HCT116 (cell line): ENCODE data around the gene CYREN. TPM values are rescaled to one million over a fixed set of nuclear protein-coding genes. Genes with fewer than 3 reads are reported as not detected.

ENCODE experiments used
- ATAC-seq: fragments of 200-7000 bp; cut with Tn5 transposase; 2 replicates; pipeline ENCODE4 v1.9.1; 2020; ENCODE audit warnings: mild to moderate bottlenecking, moderate library complexity
- BruUV-seq: library from RNA; stranded (reverse); fragments of 400-500 nt; replicated peaks from 2 replicates; lab custom pipeline; 2021; lab: Mats Ljungman, UMichigan
- CTCF ChIA-PET: fragments of 300-600 bp; sonication (Branson Sonifier 250); formaldehyde crosslinking; loops from one replicate; lab custom pipeline; 2021; ENCODE audit warnings: antibody characterized with exemption; lab: Charles Lee
- POLR2A ChIA-PET: fragments of 300-600, 350-600 bp; sonication (Branson Sonifier 250); formaldehyde crosslinking; loops from one replicate; lab custom pipeline; 2021; ENCODE audit warnings: antibody characterized with exemption; lab: Charles Lee
- RAD21 ChIA-PET, 2 experiments: fragments of 300-600 bp; sonication (Branson Sonifier 250); formaldehyde crosslinking; loops; one replicate each; lab custom pipeline; 2023; ENCODE audit warnings: low total read pairs in 2 of 2; ENCODE audit not compliant: uncharacterized antibody in 2 of 2, unreplicated experiment in 2 of 2, low non-redundant PET in 1 of 2; lab: Charles Lee
- DNase-seq: peaks from one replicate; pipeline ENCODE4 v3.0.0-alpha.2; 2010; ENCODE audit warnings: low read depth, low spot score
- H2AFZ ChIP-seq: fragments of 200-600 bp; shearing (Covaris generic), sonication (generic); 2 replicates; pipeline ENCODE4 v1.6.1; 2017; ENCODE audit warnings: low read depth, mixed run types, mixed read lengths, antibody characterized with exemption, low read length; ENCODE audit not compliant: poor library complexity, severe bottlenecking
- H3K27ac ChIP-seq: 2 replicates; pipeline ENCODE4 v1.5.1; 2012; ENCODE audit warnings: low read depth, low read length
- H3K27me3 ChIP-seq: fragments of 200-600 bp; sonication (generic); 2 replicates; pipeline ENCODE4 v1.6.1; 2016; ENCODE audit warnings: mixed run types, low read length, mixed read lengths; ENCODE audit not compliant: insufficient read depth
- H3K36me3 ChIP-seq, 2 experiments: fragments of 200-500 bp in 1 of 2; fragments of 200-600 bp in 1 of 2; sonication (Bioruptor generic) in 1 of 2; sonication (generic) in 1 of 2; 2 replicates each; pipeline versions ENCODE4 v1.5.1 to v1.6.1; 2014 to 2016; ENCODE audit warnings: low read length in 2 of 2, inconsistent platforms in 1 of 2, mixed read lengths in 1 of 2, mixed run types in 1 of 2; ENCODE audit not compliant: insufficient read depth in 2 of 2, control insufficient read depth in 1 of 2
- H3K4me1 ChIP-seq, 2 experiments: fragments of 200-600 bp in 1 of 2; sonication (generic) in 1 of 2; 2 replicates each; pipeline versions ENCODE4 v1.5.1 to v1.6.1; 2012 to 2017; ENCODE audit warnings: low read length in 2 of 2, inconsistent platforms in 1 of 2, mild to moderate bottlenecking in 1 of 2, mixed read lengths in 1 of 2, mixed run types in 1 of 2, moderate library complexity in 1 of 2; ENCODE audit not compliant: insufficient read depth in 2 of 2, control insufficient read depth in 1 of 2
- H3K4me2 ChIP-seq: fragments of 200-600 bp; sonication (generic); 2 replicates; pipeline ENCODE4 v1.6.1; 2017; ENCODE audit warnings: mixed run types, low read length, mixed read lengths
- H3K4me3 ChIP-seq, 2 experiments: fragments of 200-600 bp in 1 of 2; sonication (generic) in 1 of 2; replicated peaks in 1 of 2; 2 replicates each; pipeline ENCODE4 v1.5.1; 2011 to 2016; ENCODE audit warnings: low read length in 2 of 2, control low read depth in 1 of 2, low read depth in 1 of 2, mild to moderate bottlenecking in 1 of 2, mixed read lengths in 1 of 2, mixed run types in 1 of 2
- H3K79me2 ChIP-seq: fragments of 200-600 bp; sonication (generic); 2 replicates; pipeline ENCODE4 v1.6.1; 2017; ENCODE audit warnings: mild to moderate bottlenecking, mixed run types, low read length, moderate library complexity, mixed read lengths; ENCODE audit not compliant: insufficient read depth
- H3K9ac ChIP-seq: fragments of 200-600 bp; sonication (generic); 2 replicates; pipeline ENCODE4 v1.6.1; 2016; ENCODE audit warnings: low read length, mixed read lengths
- H3K9me2 ChIP-seq: fragments of 200-600 bp; sonication (generic), shearing (Covaris generic); 2 replicates; pipeline ENCODE4 v1.6.1; 2017; ENCODE audit warnings: mixed run types, mild to moderate bottlenecking, moderate library complexity; ENCODE audit not compliant: insufficient read depth
- H3K9me3 ChIP-seq, 2 experiments: fragments of 200-500 bp in 1 of 2; fragments of 200-600 bp in 1 of 2; sonication (Bioruptor generic) in 1 of 2; sonication (generic) in 1 of 2; 2 replicates each; pipeline ENCODE4 v1.6.1; 2014 to 2017; ENCODE audit warnings: low read length in 2 of 2, mixed read lengths in 2 of 2, inconsistent platforms in 1 of 2, low read depth in 1 of 2, mild to moderate bottlenecking in 1 of 2, mixed run types in 1 of 2, moderate library complexity in 1 of 2; ENCODE audit not compliant: control insufficient read depth in 1 of 2, insufficient read depth in 1 of 2
- H4K20me1 ChIP-seq: fragments of 200-600 bp; sonication (generic), shearing (Covaris generic); 2 replicates; pipeline ENCODE4 v1.6.1; 2017; ENCODE audit warnings: mixed run types, mild to moderate bottlenecking, moderate library complexity; ENCODE audit not compliant: insufficient read depth
- CBX3 ChIP-seq: IDR thresholded peaks from 2 replicates; pipeline ENCODE4 v1.6.1; 2012; ENCODE audit warnings: low read depth
- CEBPB ChIP-seq: IDR thresholded peaks from 2 replicates; pipeline ENCODE4 v1.6.1; 2012; ENCODE audit warnings: low read depth
- CTCF ChIP-seq, 3 experiments: fragments of 200-600 bp in 1 of 3; sonication (generic) in 1 of 3; IDR thresholded peaks in 2 of 3; conservative IDR thresholded peaks in 1 of 3; 2 replicates each; pipeline ENCODE4 v1.5.1; 2012 to 2017; ENCODE audit warnings: low read depth in 2 of 3, low read length in 2 of 3, antibody characterized with exemption in 1 of 3, borderline replicate concordance in 1 of 3, control low read depth in 1 of 3, mild to moderate bottlenecking in 1 of 3, mixed read lengths in 1 of 3, mixed run types in 1 of 3, moderate library complexity in 1 of 3; ENCODE audit not compliant: insufficient read depth in 1 of 3
- ELF1 ChIP-seq: IDR thresholded peaks from 2 replicates; pipeline ENCODE4 v1.6.1; 2012; ENCODE audit warnings: low read depth, borderline replicate concordance
- EZH2phosphoT487 ChIP-seq: fragments of 200-600 bp; IDR thresholded peaks from 2 replicates; pipeline ENCODE4 v1.6.1; 2018; ENCODE audit warnings: antibody characterized with exemption, borderline replicate concordance
- JUND ChIP-seq: IDR thresholded peaks from 2 replicates; pipeline ENCODE4 v1.6.1; 2012
- POLR2AphosphoS5 ChIP-seq: IDR thresholded peaks from 2 replicates; pipeline ENCODE4 v1.6.1; 2011; ENCODE audit warnings: mild to moderate bottlenecking, low read depth, low read length, moderate library complexity
- RAD21 ChIP-seq: IDR thresholded peaks from 2 replicates; pipeline ENCODE4 v1.6.1; 2012; ENCODE audit warnings: low read depth, mild to moderate bottlenecking
- SIN3A ChIP-seq: IDR thresholded peaks from 2 replicates; pipeline ENCODE4 v1.6.1; 2012; ENCODE audit warnings: low read depth
- SRF ChIP-seq: IDR thresholded peaks from 2 replicates; pipeline ENCODE4 v1.6.1; 2012; ENCODE audit warnings: low read depth
- intact Hi-C: fragments of 100-400 bp; cut with micrococcal nuclease; formaldehyde crosslinking; loops from 2 replicates; pipeline ENCODE4 v1.10.0; 2022
- total RNA-seq: library from RNA; stranded (reverse); gene quantifications from one replicate; pipeline ENCODE4 v1.2.1, GENCODE V29; 2021; ENCODE audit not compliant: unreplicated experiment
- TF ChIP-seq, protein P1 (sequence below): IDR thresholded peaks from 2 replicates; pipeline ENCODE4 v1.6.1; 2012

The CYREN gene
- total RNA-seq, 1 experiment from 2014 or later = 54.5 TPM

GRCh38 chr7:135207406-135208101, 37.0 kb upstream of the CYREN start:
- TF ChIP-seq, protein P1, sequence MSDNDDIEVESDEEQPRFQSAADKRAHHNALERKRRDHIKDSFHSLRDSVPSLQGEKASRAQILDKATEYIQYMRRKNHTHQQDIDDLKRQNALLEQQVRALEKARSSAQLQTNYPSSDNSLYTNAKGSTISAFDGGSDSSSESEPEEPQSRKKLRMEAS = no peak
- no peak for TF ChIP-seq ELF1
- TF ChIP-seq CTCF (IDR thresholded peaks at IDR 0.05 in 2 of 3, conservative IDR thresholded peaks at IDR 0.05 in 1 of 3; ENCODE audit: borderline replicate concordance in 1 of 3, insufficient read depth in 1 of 3, low read depth in 2 of 3, low read length in 2 of 3) = no peak
- TF ChIP-seq RAD21 = no peak
- no peak for TF ChIP-seq SRF
- no peak for TF ChIP-seq EZH2phosphoT487
- TF ChIP-seq JUND = no peak
- no peak for TF ChIP-seq POLR2AphosphoS5
- TF ChIP-seq SIN3A = no peak
- TF ChIP-seq CEBPB = no peak
- no peak for TF ChIP-seq CBX3
- TF ChIP-seq, all 23 proteins: peak for 0
- Histone ChIP-seq H3K9ac (no peak overlapping the region), H3K36me3 (no peaks in the 10 kb centered on the region), H3K27ac (no peak overlapping the region), H3K9me3 (no peaks in the 10 kb centered on the region), H3K4me2 (no peak overlapping the region), H2AFZ (no peak overlapping the region), H3K4me1 (peaks cover 5 to 7% of the 10 kb centered on the region in 2 experiments; a peak in 3 of 4 replicates), H3K9me2 (no peaks in the 10 kb centered on the region), H3K4me3 (no peak overlapping the region), H3K27me3 (no peaks in the 10 kb centered on the region), H3K79me2 (no peaks in the 10 kb centered on the region), H4K20me1 (no peaks in the 10 kb centered on the region)
- RAD21 ChIA-PET = no interaction called here
- BruUV-seq = no TSS peak
- no peak for DNase-seq
- POLR2A ChIA-PET = no interaction called here
- ATAC-seq = no peak
- CTCF ChIA-PET = no interaction called here
- intact Hi-C loops = no loop called here
